ENCODE data around the gene FRY.
"Not testable (repeated sequence)": the region's sequence is repeated elsewhere in the genome, so short reads cannot be mapped to it uniquely, and the experiment has no call there.

FRY gene

GRCh38 chr13:32031025-32031814 lies at the start of gene FRY:
Gene FRY (plus strand): TSS chr13:32031774. CDS start chr13:32031796, 22 bp downstream.
- peak in 1 of 2 donors; percentile 9 for DNase-seq (ENCODE audit: low read depth in 2 of 2, low spot score in 1 of 2)

- DNase-seq (ENCODE audit: low read depth in 2 of 2, low spot score in 1 of 2), result no peak
These were observed 49.5 kb upstream of the FRY start for GRCh38 chr13:31982124-31982523.

- DNase-seq (ENCODE audit: low read depth in 2 of 2, low spot score in 1 of 2), result no peak
These were observed 49.0 kb upstream of the FRY start for GRCh38 chr13:31982540-31982939.

GRCh38 chr13:31983696-31984095 lies 47.9 kb upstream of the FRY start:
- not testable (repeated sequence) for DNase-seq (ENCODE audit: low read depth in 2 of 2, low spot score in 1 of 2)

GRCh38 chr13:31984388-31984787 lies 47.2 kb upstream of the FRY start:
- not testable (repeated sequence) for DNase-seq (ENCODE audit: low read depth in 2 of 2, low spot score in 1 of 2)

- DNase-seq (ENCODE audit: low read depth in 2 of 2, low spot score in 1 of 2), result no peak
These were observed 44.7 kb upstream of the FRY start for GRCh38 chr13:31986676-31987470.

- DNase-seq (ENCODE audit: low read depth in 2 of 2, low spot score in 1 of 2), result no peak
These were observed 43.9 kb upstream of the FRY start for GRCh38 chr13:31987535-31988170.

- not testable (repeated sequence) for DNase-seq (ENCODE audit: low read depth in 2 of 2, low spot score in 1 of 2)
These were observed 37.2 kb upstream of the FRY start for GRCh38 chr13:31994367-31994766.

- DNase-seq (ENCODE audit: low read depth in 2 of 2, low spot score in 1 of 2), result no peak
These were observed 35.0 kb upstream of the FRY start for GRCh38 chr13:31996601-31997000.

GRCh38 chr13:31997641-31998040 lies 33.9 kb upstream of the FRY start:
- DNase-seq (ENCODE audit: low read depth in 2 of 2, low spot score in 1 of 2), result no peak

- DNase-seq (ENCODE audit: low read depth in 2 of 2, low spot score in 1 of 2), result no peak
These were observed 33.4 kb upstream of the FRY start for GRCh38 chr13:31998131-31998530.

- not testable (repeated sequence) for DNase-seq (ENCODE audit: low read depth in 2 of 2, low spot score in 1 of 2)
These were observed 30.8 kb upstream of the FRY start for GRCh38 chr13:32000754-32001153.

GRCh38 chr13:32001154-32001768 lies 30.3 kb upstream of the FRY start:
- no peak for DNase-seq (ENCODE audit: low read depth in 2 of 2, low spot score in 1 of 2)

- DNase-seq (ENCODE audit: low read depth in 2 of 2, low spot score in 1 of 2), result no peak
These were observed 29.8 kb upstream of the FRY start for GRCh38 chr13:32001769-32002168.

GRCh38 chr13:32002873-32003272 lies 28.7 kb upstream of the FRY start:
- DNase-seq (ENCODE audit: low read depth in 2 of 2, low spot score in 1 of 2), result no peak

- DNase-seq (ENCODE audit: low read depth in 2 of 2, low spot score in 1 of 2), result no peak
These were observed 24.1 kb upstream of the FRY start for GRCh38 chr13:32007494-32007893.

- no peak for DNase-seq (ENCODE audit: low read depth in 2 of 2, low spot score in 1 of 2)
These were observed 22.9 kb upstream of the FRY start for GRCh38 chr13:32008518-32009175.

- DNase-seq (ENCODE audit: low read depth in 2 of 2, low spot score in 1 of 2), result no peak
These were observed 22.2 kb upstream of the FRY start for GRCh38 chr13:32009362-32009761.

- DNase-seq (ENCODE audit: low read depth in 2 of 2, low spot score in 1 of 2), result no peak
These were observed 21.4 kb upstream of the FRY start for GRCh38 chr13:32010136-32010535.

GRCh38 chr13:32011971-32012370 lies 19.6 kb upstream of the FRY start:
- DNase-seq (ENCODE audit: low read depth in 2 of 2, low spot score in 1 of 2), result no peak

- no peak for DNase-seq (ENCODE audit: low read depth in 2 of 2, low spot score in 1 of 2)
These were observed 18.4 kb upstream of the FRY start for GRCh38 chr13:32013181-32013580.

Data from stimulated activated CD8-positive, alpha-beta memory T cell treated with anti-CD3 and anti-CD28 coated beads, Interleukin-4, amount 100 ng/mL, for 1 hour (primary cell).